HEK293 (cell line): ENCODE results near the gene COQ8A.

Experiments
- CTCF ChIA-PET: fragments of 350-600 bp; formaldehyde crosslinking; extraction: SDS; loops from one replicate; lab custom pipeline; 2021; ENCODE audit warnings: antibody characterized with exemption; lab: Yijun Ruan, JAX
- POLR2A ChIA-PET: fragments of 300-600 bp; formaldehyde crosslinking; extraction: SDS; loops from one replicate; lab custom pipeline; 2020; ENCODE audit warnings: antibody characterized with exemption, inconsistent platforms; lab: Yijun Ruan, JAX
- H3K27ac ChIP-seq: fragments of 200-500 bp; sonication (Bioruptor generic); 2 replicates; pipeline ENCODE4 v1.5.1; 2014; ENCODE audit warnings: low read depth, low read length, control low read depth, inconsistent platforms; ENCODE audit errors: extremely low read depth
- H3K36me3 ChIP-seq, 2 experiments: fragments of 200-500 bp in 1 of 2; sonication (Bioruptor generic) in 1 of 2; 1 replicate in 1 of 2; 2 replicates in 1 of 2; pipeline ENCODE4 v1.5.1; 2014 to 2017; ENCODE audit warnings: inconsistent platforms in 2 of 2, low read length in 2 of 2; ENCODE audit not compliant: control insufficient read depth in 2 of 2, insufficient read depth in 1 of 2
- H3K4me1 ChIP-seq: fragments of 200-500 bp; sonication (Bioruptor generic); 2 replicates; pipeline ENCODE4 v1.5.1; 2014; ENCODE audit warnings: mild to moderate bottlenecking, low read length, inconsistent platforms; ENCODE audit not compliant: control insufficient read depth, insufficient read depth
- H3K4me3 ChIP-seq: 2 replicates; pipeline ENCODE4 v1.5.1; 2011; ENCODE audit warnings: low read depth, mild to moderate bottlenecking, control low read depth, low read length, moderate library complexity
- H3K9me3 ChIP-seq: fragments of 200-500 bp; sonication (Bioruptor generic); 2 replicates; pipeline ENCODE4 v1.5.1; 2014; ENCODE audit warnings: low read depth, low read length, inconsistent platforms; ENCODE audit not compliant: control insufficient read depth, insufficient read depth
- EGR2 ChIP-seq: fragments of 450-650 bp; formaldehyde crosslinking; IDR thresholded peaks from 2 replicates; pipeline ENCODE4 v1.5.1; 2016; ENCODE audit warnings: low read depth, missing biosample characterization, missing genetic modification characterization
- GLIS1 ChIP-seq: fragments of 450-650 bp; formaldehyde crosslinking; IDR thresholded peaks from 2 replicates; pipeline ENCODE4 v1.5.1; 2016; ENCODE audit warnings: missing biosample characterization, missing genetic modification characterization
- SCRT1 ChIP-seq: fragments of 450-650 bp; formaldehyde crosslinking; IDR thresholded peaks from 2 replicates; pipeline ENCODE4 v1.5.1; 2016; ENCODE audit warnings: missing biosample characterization, missing genetic modification characterization, borderline replicate concordance
- SCRT2 ChIP-seq: fragments of 450-650 bp; formaldehyde crosslinking; IDR thresholded peaks from 2 replicates; pipeline ENCODE4 v1.5.1; 2016; ENCODE audit warnings: missing biosample characterization, missing genetic modification characterization
- SP2 ChIP-seq: fragments of 450-650 bp; formaldehyde crosslinking; IDR thresholded peaks from 2 replicates; pipeline ENCODE4 v1.5.1; 2016; ENCODE audit warnings: missing biosample characterization, missing genetic modification characterization
- YY2 ChIP-seq: fragments of 450-650 bp; formaldehyde crosslinking; IDR thresholded peaks from 2 replicates; pipeline ENCODE4 v1.5.1; 2016; ENCODE audit warnings: missing biosample characterization, missing genetic modification characterization
- ZBTB17 ChIP-seq: fragments of 450-650 bp; formaldehyde crosslinking; IDR thresholded peaks from 2 replicates; pipeline ENCODE4 v1.5.1; 2016; ENCODE audit warnings: missing biosample characterization, missing genetic modification characterization
- ZBTB48 ChIP-seq: fragments of 450-650 bp; formaldehyde crosslinking; IDR thresholded peaks from 2 replicates; pipeline ENCODE4 v1.5.1; 2016; ENCODE audit warnings: missing biosample characterization, missing genetic modification characterization
- ZFHX2 ChIP-seq: fragments of 450-650 bp; formaldehyde crosslinking; conservative IDR thresholded peaks from 2 replicates; pipeline ENCODE4 v1.5.1; 2016; ENCODE audit warnings: missing biosample characterization, missing genetic modification characterization
- ZFP3 ChIP-seq: fragments of 450-650 bp; formaldehyde crosslinking; IDR thresholded peaks from 2 replicates; pipeline ENCODE4 v1.5.1; 2016; ENCODE audit warnings: low read depth, missing biosample characterization, missing genetic modification characterization
- ZIC2 ChIP-seq: fragments of 450-650 bp; formaldehyde crosslinking; IDR thresholded peaks from 2 replicates; pipeline ENCODE4 v1.5.1; 2016; ENCODE audit warnings: missing biosample characterization, missing genetic modification characterization
- ZNF148 ChIP-seq: fragments of 450-650 bp; formaldehyde crosslinking; IDR thresholded peaks from 2 replicates; pipeline ENCODE4 v1.5.0; 2017; ENCODE audit warnings: missing biosample characterization, missing genetic modification characterization, borderline replicate concordance
- ZNF341 ChIP-seq: fragments of 450-650 bp; formaldehyde crosslinking; IDR thresholded peaks from 2 replicates; pipeline ENCODE4; 2016; ENCODE audit warnings: low read depth, missing biosample characterization, missing genetic modification characterization
- ZNF398 ChIP-seq: fragments of 450-650 bp; formaldehyde crosslinking; IDR thresholded peaks from 2 replicates; pipeline ENCODE4 v1.5.1; 2017; ENCODE audit warnings: missing biosample characterization, missing genetic modification characterization
- ZNF404 ChIP-seq: fragments of 450-650 bp; formaldehyde crosslinking; IDR thresholded peaks from 2 replicates; pipeline ENCODE4 v1.5.1; 2017; ENCODE audit warnings: missing biosample characterization, missing genetic modification characterization
- ZNF530 ChIP-seq: fragments of 450-650 bp; formaldehyde crosslinking; IDR thresholded peaks from 2 replicates; pipeline ENCODE4 v1.5.1; 2016; ENCODE audit warnings: low read depth, missing biosample characterization, missing genetic modification characterization
- ZNF76 ChIP-seq: fragments of 450-650 bp; formaldehyde crosslinking; IDR thresholded peaks from 2 replicates; pipeline ENCODE4; 2016; ENCODE audit warnings: low read depth, missing biosample characterization, missing genetic modification characterization, borderline replicate concordance
- ZNF792 ChIP-seq: fragments of 450-650 bp; formaldehyde crosslinking; IDR thresholded peaks from 2 replicates; pipeline ENCODE4 v1.5.1; 2016; ENCODE audit warnings: missing biosample characterization, missing genetic modification characterization
- ZNF830 ChIP-seq: fragments of 450-650 bp; IDR thresholded peaks from 2 replicates; pipeline ENCODE4 v1.5.0; 2018; ENCODE audit warnings: missing biosample characterization, missing genetic modification characterization, low read depth, mild to moderate bottlenecking, moderate library complexity
- ZXDB ChIP-seq: fragments of 450-650 bp; formaldehyde crosslinking; IDR thresholded peaks from 2 replicates; pipeline ENCODE4 v1.5.1; 2016; ENCODE audit warnings: missing biosample characterization, missing genetic modification characterization

COQ8A gene

GRCh38 chr1:226942392-226942791, 2.3 kb downstream of the COQ8A start:
- H3K27ac ChIP-seq, result no peak overlapping the region
- POLR2A ChIA-PET, result interaction anchor here (0.6 kb wide), 1 partner anchor 403 kb away, joined by 3 read pairs; no protein-coding TSS in a partner anchor
- no peaks in the 10 kb centered on the region for H3K9me3 ChIP-seq
- H3K36me3 ChIP-seq, result no peaks in the 10 kb centered on the region; a peak in 1 of 3 replicates
- TF ChIP-seq SCRT2 (tag by site-specific recombination) (peak; percentile 77), GLIS1 (tag by site-specific recombination) (no peak), ZNF792 (tag by site-specific recombination) (no peak), ZNF148 (tag by site-specific recombination) (no peak), ZFP3 (no peak), ZNF830 (tag by site-specific recombination) (no peak), ZBTB17 (tag by site-specific recombination) (no peak), SCRT1 (tag by site-specific recombination) (peak; percentile 17; the same call in 1 of the 2 replicates)
- CTCF ChIA-PET, result no interaction called here
- H3K4me3 ChIP-seq, result no peak overlapping the region
- peaks cover 14% of the 10 kb centered on the region for H3K4me1 ChIP-seq

GRCh38 chr1:226943156-226943555, 3.1 kb downstream of the COQ8A start:
- Histone ChIP-seq H3K4me1 (peaks cover 14% of the 10 kb centered on the region), H3K9me3 (no peaks in the 10 kb centered on the region), H3K27ac (no peak overlapping the region), H3K36me3 (no peaks in the 10 kb centered on the region; a peak in 1 of 3 replicates), H3K4me3 (no peak overlapping the region)
- ChIA-PET CTCF (no interaction called here), POLR2A (interaction anchor here (0.6 kb wide), 1 partner anchor 402 kb away, joined by 3 read pairs; no protein-coding TSS in a partner anchor)
- no peak for TF ChIP-seq ZXDB (tag by site-specific recombination)
- peak; percentile 9; the same call in 1 of the 2 replicates for TF ChIP-seq ZNF341 (tag by site-specific recombination)
- TF ChIP-seq, all 188 proteins: peak for 1

GRCh38 chr1:226943927-226944326, 3.8 kb downstream of the COQ8A start:
- Histone ChIP-seq H3K36me3 (no peaks in the 10 kb centered on the region; a peak in 1 of 3 replicates), H3K27ac (no peak overlapping the region), H3K4me1 (peaks cover 11% of the 10 kb centered on the region), H3K9me3 (no peaks in the 10 kb centered on the region), H3K4me3 (no peak overlapping the region)
- ChIA-PET POLR2A (interaction anchor here (0.5 kb wide), 1 partner anchor 530 kb away, joined by 4 read pairs; no protein-coding TSS in a partner anchor), CTCF (interaction anchor here (0.6 kb wide), 1 partner anchor 118 kb away, joined by 4 read pairs; no protein-coding TSS in a partner anchor)
- TF ChIP-seq EGR2 (tag by site-specific recombination), result peak; percentile 50
- peak; percentile 77 for TF ChIP-seq ZFHX2
- TF ChIP-seq ZNF76 (tag by site-specific recombination), result peak; percentile 21; the same call in 1 of the 2 replicates
- peak; percentile 75 for TF ChIP-seq ZNF341 (tag by site-specific recombination)
- TF ChIP-seq ZNF530, result no peak
- no peak for TF ChIP-seq ZBTB48 (tag by site-specific recombination)
- TF ChIP-seq YY2 (tag by site-specific recombination), result peak; percentile 14; the same call in 1 of the 2 replicates
- TF ChIP-seq ZIC2 (tag by site-specific recombination), result peak; percentile 52; the same call in 1 of the 2 replicates
- TF ChIP-seq SP2 (tag by site-specific recombination), result 0 out of 2 replicates have a peak, but pooled peaks have one; percentile 17
- peak; percentile 71 for TF ChIP-seq ZNF398
- no peak for TF ChIP-seq ZNF404 (tag by site-specific recombination)
